Activated CD8-positive, alpha-beta memory T cell treated with anti-CD3 and anti-CD28 coated beads for 48 hours (primary cell): ENCODE data around the gene ZFYVE9.
"Not testable (repeated sequence)": the region's sequence is repeated elsewhere in the genome, so short reads cannot be mapped to it uniquely, and the experiment has no call there.

Experiments
- DNase-seq, 3 experiments: peaks; one replicate each; pipeline ENCODE4 v3.0.0-alpha.2; 2020; ENCODE audit warnings: low read depth in 2 of 3, low spot score in 2 of 3

ZFYVE9 gene

GRCh38 chr1:52190500-52191252 lies 48.8 kb downstream of the ZFYVE9 start:
- no peak for DNase-seq

GRCh38 chr1:52191395-52191965 lies 49.6 kb downstream of the ZFYVE9 start:
- DNase-seq: no peak

GRCh38 chr1:52192024-52192423 lies 50.1 kb downstream of the ZFYVE9 start:
- no peak for DNase-seq

GRCh38 chr1:52192436-52192835 lies 50.5 kb downstream of the ZFYVE9 start:
- DNase-seq: no peak

- no peak for DNase-seq
Measured at GRCh38 chr1:52193985-52194384, 52.1 kb downstream of the ZFYVE9 start.

GRCh38 chr1:52195161-52195560 lies 53.3 kb downstream of the ZFYVE9 start:
- no peak for DNase-seq

- no peak for DNase-seq
Measured at GRCh38 chr1:52203935-52204625, 62.2 kb downstream of the ZFYVE9 start.

- no peak for DNase-seq
Measured at GRCh38 chr1:52204696-52205095, 62.8 kb downstream of the ZFYVE9 start.

GRCh38 chr1:52206686-52207085 lies 64.8 kb downstream of the ZFYVE9 start:
- not testable (repeated sequence) for DNase-seq

- DNase-seq: no peak
Measured at GRCh38 chr1:52209429-52209828, 67.5 kb downstream of the ZFYVE9 start.

GRCh38 chr1:52210044-52210443 lies 68.2 kb downstream of the ZFYVE9 start:
- DNase-seq: no peak

- no peak for DNase-seq
Measured at GRCh38 chr1:52216907-52217458, 75.1 kb downstream of the ZFYVE9 start.

- no peak for DNase-seq
Measured at GRCh38 chr1:52225174-52225573, 83.3 kb downstream of the ZFYVE9 start.

- DNase-seq: no peak
Measured at GRCh38 chr1:52229494-52229893, 87.6 kb downstream of the ZFYVE9 start.

- no peak for DNase-seq
Measured at GRCh38 chr1:52233463-52233862, 91.6 kb downstream of the ZFYVE9 start.

- DNase-seq: no peak
Measured at GRCh38 chr1:52234014-52234413, 92.1 kb downstream of the ZFYVE9 start.

GRCh38 chr1:52234708-52235107 lies 92.8 kb downstream of the ZFYVE9 start:
- DNase-seq: no peak

GRCh38 chr1:52235646-52236045 lies 93.8 kb downstream of the ZFYVE9 start:
- DNase-seq: no peak

GRCh38 chr1:52237430-52237829 lies 95.5 kb downstream of the ZFYVE9 start:
- no peak for DNase-seq

GRCh38 chr1:52238474-52238873 lies 96.6 kb downstream of the ZFYVE9 start:
- no peak for DNase-seq

- no peak for DNase-seq
Measured at GRCh38 chr1:52238887-52239707, 97.2 kb downstream of the ZFYVE9 start.
